Measurements from ENCODE around the gene KCNJ9.
"Not testable (repeated sequence)": the region's sequence is repeated elsewhere in the genome, so short reads cannot be mapped to it uniquely, and the experiment has no call there.

Gene KCNJ9

GRCh38 chr1:160081261-160081936 is at the start of gene KCNJ9:
KCNJ9 (plus strand) TSS chr1:160081538; CDS start chr1:160084031, 2,493 bp downstream.
- no peak for DNase-seq (ENCODE audit: low read depth, low spot score)

GRCh38 chr1:160032165-160032820 is 49.0 kb upstream of the KCNJ9 start:
- DNase-seq (ENCODE audit: low read depth, low spot score) = no peak

GRCh38 chr1:160040476-160040875 is 40.9 kb upstream of the KCNJ9 start:
- no peak for DNase-seq (ENCODE audit: low read depth, low spot score)

- DNase-seq (ENCODE audit: low read depth, low spot score) = no peak
These were observed 37.8 kb upstream of the KCNJ9 start for GRCh38 chr1:160043543-160043942.

GRCh38 chr1:160045653-160046052 is 35.7 kb upstream of the KCNJ9 start:
- no peak for DNase-seq (ENCODE audit: low read depth, low spot score)

GRCh38 chr1:160046494-160047110 is 34.7 kb upstream of the KCNJ9 start:
- no peak for DNase-seq (ENCODE audit: low read depth, low spot score)

- no peak for DNase-seq (ENCODE audit: low read depth, low spot score)
These were observed 34.0 kb upstream of the KCNJ9 start for GRCh38 chr1:160047111-160047991.

- DNase-seq (ENCODE audit: low read depth, low spot score) = no peak
These were observed 33.0 kb upstream of the KCNJ9 start for GRCh38 chr1:160048335-160048734.

- no peak for DNase-seq (ENCODE audit: low read depth, low spot score)
These were observed 32.2 kb upstream of the KCNJ9 start for GRCh38 chr1:160049101-160049500.

GRCh38 chr1:160050182-160050581 is 31.2 kb upstream of the KCNJ9 start:
- not testable (repeated sequence) for DNase-seq (ENCODE audit: low read depth, low spot score)

- no peak for DNase-seq (ENCODE audit: low read depth, low spot score)
These were observed 30.7 kb upstream of the KCNJ9 start for GRCh38 chr1:160050619-160051018.

GRCh38 chr1:160052936-160053335 is 28.4 kb upstream of the KCNJ9 start:
- no peak for DNase-seq (ENCODE audit: low read depth, low spot score)

GRCh38 chr1:160053548-160054365 is 27.6 kb upstream of the KCNJ9 start:
- no peak for DNase-seq (ENCODE audit: low read depth, low spot score)

GRCh38 chr1:160056648-160057169 is 24.6 kb upstream of the KCNJ9 start:
- DNase-seq (ENCODE audit: low read depth, low spot score) = no peak

- DNase-seq (ENCODE audit: low read depth, low spot score) = no peak
These were observed 23.3 kb upstream of the KCNJ9 start for GRCh38 chr1:160058087-160058486.

GRCh38 chr1:160061369-160062229 is 19.7 kb upstream of the KCNJ9 start:
- DNase-seq (ENCODE audit: low read depth, low spot score) = no peak

- no peak for DNase-seq (ENCODE audit: low read depth, low spot score)
These were observed 19.2 kb upstream of the KCNJ9 start for GRCh38 chr1:160062230-160062532.

GRCh38 chr1:160063176-160063575 is 18.2 kb upstream of the KCNJ9 start:
- no peak for DNase-seq (ENCODE audit: low read depth, low spot score)

GRCh38 chr1:160064164-160064563 is 17.2 kb upstream of the KCNJ9 start:
- no peak for DNase-seq (ENCODE audit: low read depth, low spot score)

- DNase-seq (ENCODE audit: low read depth, low spot score) = no peak
These were observed 16.6 kb upstream of the KCNJ9 start for GRCh38 chr1:160064746-160065145.

Measured in smooth muscle cell of the brain vasculature (primary cell).